Hematopoietic multipotent progenitor cell (in vitro differentiated cells): ENCODE measurements around the gene IFNA2. TPM values are rescaled to one million over a fixed set of nuclear protein-coding genes. Genes with fewer than 3 reads are reported as not detected.
"Not testable (repeated sequence)": the region's sequence is repeated elsewhere in the genome, so short reads cannot be mapped to it uniquely, and the experiment has no call there.

Experiments
- DNase-seq, 3 donors: peaks; one replicate each; pipeline ENCODE4 v3.0.0-alpha.2; 2011 to 2015; ENCODE audit warnings: low read depth in 2 of 3, low spot score in 2 of 3
- total RNA-seq: library from RNA; depleted of rRNA; stranded (reverse); fragments of >200 nt; gene quantifications from one replicate; pipeline ENCODE4 v1.2.3, GENCODE V29; 2012

Gene IFNA2
- not detected for total RNA-seq

DNA sequence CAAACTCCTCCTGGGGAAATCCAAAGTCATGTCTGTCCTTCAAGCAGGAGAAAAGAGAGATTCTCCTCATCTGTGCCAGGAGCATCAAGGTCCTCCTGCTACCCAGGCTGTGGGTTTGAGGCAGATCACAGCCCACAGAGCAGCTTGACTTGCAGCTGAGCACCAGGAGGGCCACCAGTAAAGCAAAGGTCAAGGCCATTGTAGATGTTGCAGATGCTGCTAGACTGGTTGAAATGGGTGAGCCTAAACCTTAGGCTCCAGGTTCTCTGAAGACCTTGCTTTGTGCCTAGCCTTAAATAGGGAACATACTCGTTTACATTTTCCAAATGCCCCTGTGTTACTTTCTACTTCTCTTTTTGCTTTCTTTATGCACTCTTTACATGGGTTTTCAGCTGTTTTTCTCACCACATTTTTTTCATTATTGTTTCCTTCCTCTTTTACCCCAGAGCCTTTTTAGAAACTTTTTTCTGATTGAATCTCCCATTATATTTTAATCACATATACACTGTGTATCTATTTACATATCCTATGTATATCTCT is at the start of gene IFNA2:
Gene IFNA2, minus strand, starts transcription at position 268 of the 540 bp plus-strand sequence. Its CDS starts 69 bp downstream, at position 199.
- peak in 2 of 3 donors; percentile 36 to 76 for DNase-seq

DNA sequence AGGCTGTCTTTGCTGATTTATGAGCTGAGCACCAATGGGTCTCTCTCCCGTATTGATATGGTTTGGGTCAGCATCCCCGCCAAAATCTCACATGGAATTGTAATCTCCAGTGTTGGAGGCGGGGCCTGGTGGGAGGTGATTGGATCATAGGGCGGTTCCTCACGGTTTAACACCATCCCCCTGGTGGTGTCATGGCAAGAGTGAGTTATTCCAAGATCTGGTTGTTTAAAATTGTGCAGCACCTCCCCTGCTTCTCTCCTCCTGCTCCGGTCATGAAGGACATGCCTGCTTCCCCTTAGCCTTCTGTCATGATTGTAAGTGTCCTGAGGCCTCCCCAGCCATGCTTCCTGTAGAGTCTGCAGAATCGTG is 49.8 kb upstream of the IFNA2 start:
- DNase-seq, result not testable (repeated sequence)

GRCh38 chr9:21434202-21435014 is 49.2 kb upstream of the IFNA2 start:
- peak in 2 of 3 donors; percentile 50 to 84 for DNase-seq

DNA sequence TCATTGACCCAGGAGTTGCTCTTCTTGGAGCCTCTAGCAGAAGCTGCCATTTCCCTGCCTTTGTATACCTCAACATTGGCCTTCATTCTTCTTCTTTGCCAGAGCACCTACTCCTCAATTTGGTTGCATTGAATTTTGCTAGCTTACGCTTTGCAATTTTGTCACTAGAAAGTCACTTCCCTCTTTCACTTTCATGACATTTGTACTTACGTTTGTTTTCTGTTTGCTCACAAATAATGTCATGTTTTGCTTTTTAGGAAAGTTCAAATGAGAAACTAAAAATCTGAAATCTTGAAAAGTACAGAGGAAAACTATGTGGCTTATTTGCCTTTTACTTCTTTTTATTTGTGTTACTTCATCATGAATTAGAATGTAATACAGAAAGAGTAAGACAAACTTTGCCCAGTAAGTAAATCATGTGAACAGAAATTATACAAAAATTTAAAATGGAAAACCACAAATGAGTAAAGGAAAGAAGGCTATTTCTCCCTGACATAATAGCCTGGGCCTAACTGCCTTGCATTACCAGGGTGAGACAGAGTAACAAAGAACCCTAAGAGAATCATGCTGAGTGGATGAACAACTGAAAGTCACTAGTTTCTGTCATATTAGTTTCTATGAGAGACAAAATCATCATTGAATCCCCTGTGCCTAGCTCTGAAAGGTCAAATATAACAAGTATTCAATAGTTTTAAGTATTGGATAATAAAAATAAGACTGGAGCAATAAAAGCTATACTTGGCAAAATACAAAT is 47.7 kb upstream of the IFNA2 start:
- peak in 1 of 3 donors; percentile 37 for DNase-seq

DNA sequence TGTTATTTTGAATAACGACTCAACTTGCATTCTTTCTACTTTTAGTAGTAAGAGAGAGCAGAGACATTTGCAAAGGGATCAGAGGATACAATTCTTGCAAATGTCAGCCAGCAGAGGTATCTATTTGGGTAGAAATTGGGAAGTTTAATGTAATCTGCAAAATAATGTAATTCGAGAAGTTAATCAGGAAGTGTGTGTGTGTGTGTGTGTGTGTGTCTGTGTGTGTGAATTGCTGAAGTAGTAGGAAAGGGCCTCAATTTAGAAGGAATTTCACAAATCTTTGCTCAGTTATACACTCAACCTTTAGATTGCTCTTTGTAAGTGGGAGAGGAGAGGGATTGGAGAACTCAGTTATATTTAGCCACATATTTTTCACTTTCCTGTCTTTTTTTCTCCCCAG is 44.0 kb upstream of the IFNA2 start:
- peak in 1 of 3 donors; percentile 25 for DNase-seq

- no peak for DNase-seq
Observed at GRCh38 chr9:21428235-21428634, 43.0 kb upstream of the IFNA2 start.

DNA sequence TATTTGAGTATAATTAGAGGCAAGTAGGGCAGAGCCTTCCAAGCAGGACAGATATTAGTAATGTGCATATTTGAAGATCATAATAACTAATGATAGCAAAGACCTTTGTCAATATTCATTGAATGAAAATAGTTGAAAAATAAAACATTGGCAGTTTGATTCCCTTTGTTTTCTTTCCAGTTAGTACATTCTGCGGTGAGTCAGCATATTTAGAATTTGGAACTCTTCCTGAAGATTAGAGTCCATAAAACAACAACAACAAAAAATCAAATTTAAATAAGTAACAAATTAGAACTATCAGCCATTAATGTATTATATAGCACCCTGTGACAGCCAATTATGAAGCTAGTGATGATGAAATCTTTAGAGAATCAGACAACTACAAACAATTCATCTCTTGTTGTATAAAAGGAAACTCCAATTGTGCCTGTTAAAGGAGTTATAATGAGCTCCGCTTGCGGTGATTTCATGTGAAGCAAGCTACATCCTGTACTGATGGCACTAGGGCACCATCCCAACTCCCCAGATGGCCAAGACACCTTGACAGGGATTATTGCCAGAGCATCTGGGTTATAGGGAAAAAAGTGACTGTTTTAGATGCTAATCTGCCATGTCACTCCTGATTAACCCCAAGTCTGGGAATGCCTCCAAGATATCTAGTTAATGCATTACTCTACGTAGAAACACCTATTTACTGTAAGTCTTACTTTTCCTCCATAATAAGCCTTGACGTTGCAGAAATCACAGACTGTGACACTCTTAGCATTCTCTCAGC is 30.5 kb upstream of the IFNA2 start:
- no peak for DNase-seq

DNA sequence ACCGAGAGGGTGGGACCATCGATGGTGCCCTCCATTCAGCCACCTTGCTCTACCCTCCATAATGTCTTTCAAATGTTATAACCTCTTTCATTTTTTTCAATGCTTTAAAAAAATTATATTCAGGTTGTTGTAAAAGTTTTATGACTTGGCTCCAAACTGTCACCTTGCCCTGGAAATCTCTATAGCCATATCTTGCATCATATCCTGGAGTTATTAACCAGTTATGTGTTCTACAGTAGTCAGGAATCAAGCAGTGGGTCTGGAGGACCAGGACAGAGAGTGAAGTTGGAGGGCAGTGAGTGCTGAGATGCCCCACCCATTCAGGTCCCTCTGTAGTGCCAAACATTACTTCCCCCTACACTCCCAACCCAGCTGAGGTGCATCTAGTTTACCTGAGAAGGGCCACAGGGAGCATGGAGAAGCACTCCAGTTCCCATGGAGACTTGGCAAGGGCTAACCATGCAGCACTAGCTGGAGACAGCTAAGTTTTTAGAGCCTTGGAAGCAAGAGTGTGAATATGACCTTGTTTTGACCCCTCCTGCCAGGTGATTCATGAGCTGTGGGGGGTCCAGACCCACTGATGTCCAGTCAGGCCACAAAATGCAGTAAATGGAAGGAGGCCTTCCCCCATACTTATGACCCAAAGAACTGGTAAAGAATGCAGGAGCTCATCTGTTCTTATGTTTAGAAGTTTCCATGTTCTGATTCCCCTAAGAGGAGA is 29.2 kb upstream of the IFNA2 start:
- no peak for DNase-seq

- DNase-seq, result no peak
Observed at GRCh38 chr9:21413624-21414023, 28.4 kb upstream of the IFNA2 start.

DNA sequence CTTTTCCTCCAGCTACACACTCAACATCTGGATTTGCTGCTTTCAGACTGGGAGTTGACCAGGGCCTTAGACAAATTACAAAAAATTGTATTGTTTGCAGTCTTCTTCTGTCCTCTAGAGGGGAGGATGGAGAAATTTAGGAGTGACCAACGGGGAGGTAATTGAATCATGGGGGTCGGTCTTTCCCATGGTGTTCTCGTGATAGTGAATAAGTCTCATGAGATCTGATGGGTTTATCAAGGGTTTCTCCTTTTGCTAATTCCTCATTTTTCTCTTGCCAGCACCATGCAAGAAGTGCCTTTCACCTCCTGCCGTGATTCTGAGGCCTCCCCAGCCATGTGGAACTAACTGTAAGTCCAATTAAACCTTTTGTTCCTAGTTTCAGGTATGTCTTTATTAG is 28.0 kb upstream of the IFNA2 start:
- DNase-seq, result no peak

GRCh38 chr9:21412107-21412506 is 26.9 kb upstream of the IFNA2 start:
- DNase-seq, result no peak

GRCh38 chr9:21408817-21409216 is 23.6 kb upstream of the IFNA2 start, which contains the start of gene IFNA8:
Gene IFNA8 (plus strand): TSS chr9:21409117. CDS start chr9:21409177, 60 bp downstream.
- DNase-seq, result no peak

- no peak for DNase-seq
Observed at GRCh38 chr9:21404146-21404545, 18.9 kb upstream of the IFNA2 start.

DNA sequence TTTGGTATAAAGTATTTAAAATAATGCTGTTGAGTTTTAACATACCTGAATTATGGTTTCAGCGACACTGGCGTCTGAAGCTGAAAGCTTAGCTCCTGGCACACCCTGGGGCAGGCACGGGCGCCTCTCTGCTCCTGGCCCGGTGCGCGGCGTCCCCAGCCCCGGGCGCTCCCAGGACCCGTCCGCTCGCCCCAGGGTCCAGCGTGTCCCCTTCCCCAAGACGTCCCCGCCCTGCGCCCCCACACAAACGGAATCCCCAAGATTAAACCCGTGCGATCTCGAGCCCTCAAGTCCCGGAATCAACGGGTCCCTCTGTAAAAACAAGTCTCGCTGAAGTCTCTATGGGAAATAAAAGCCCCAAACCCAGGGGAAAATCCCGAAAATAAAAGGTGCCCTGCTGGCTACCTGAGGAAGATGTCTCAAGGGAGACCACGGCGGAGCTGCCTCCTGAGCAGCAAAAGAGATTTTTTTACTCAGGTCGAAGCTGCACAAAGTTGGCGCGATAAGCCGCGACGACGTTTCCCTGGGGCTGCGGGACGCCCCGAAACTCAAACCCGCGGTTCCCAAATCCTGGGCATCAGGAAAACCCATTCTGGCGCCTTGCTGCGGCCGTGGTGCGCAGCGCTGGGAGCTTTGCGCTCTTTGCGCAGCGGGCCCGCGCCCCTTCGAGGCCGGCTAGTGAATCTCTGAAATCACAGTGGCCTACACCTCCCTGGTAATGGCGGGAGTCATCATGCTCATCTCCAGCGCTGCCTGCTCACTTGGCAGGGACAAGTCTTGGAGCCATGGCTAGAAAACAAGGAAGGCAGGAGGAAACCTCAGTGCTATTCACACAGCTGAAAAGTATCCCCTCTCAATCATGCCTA is 17.4 kb upstream of the IFNA2 start:
- peak in 1 of 3 donors; percentile 21 for DNase-seq

GRCh38 chr9:21399956-21400355 is 14.8 kb upstream of the IFNA2 start:
- peak in 1 of 3 donors; percentile 42 for DNase-seq

- DNase-seq, result no peak
Observed at GRCh38 chr9:21398955-21399489, 13.8 kb upstream of the IFNA2 start.

DNA sequence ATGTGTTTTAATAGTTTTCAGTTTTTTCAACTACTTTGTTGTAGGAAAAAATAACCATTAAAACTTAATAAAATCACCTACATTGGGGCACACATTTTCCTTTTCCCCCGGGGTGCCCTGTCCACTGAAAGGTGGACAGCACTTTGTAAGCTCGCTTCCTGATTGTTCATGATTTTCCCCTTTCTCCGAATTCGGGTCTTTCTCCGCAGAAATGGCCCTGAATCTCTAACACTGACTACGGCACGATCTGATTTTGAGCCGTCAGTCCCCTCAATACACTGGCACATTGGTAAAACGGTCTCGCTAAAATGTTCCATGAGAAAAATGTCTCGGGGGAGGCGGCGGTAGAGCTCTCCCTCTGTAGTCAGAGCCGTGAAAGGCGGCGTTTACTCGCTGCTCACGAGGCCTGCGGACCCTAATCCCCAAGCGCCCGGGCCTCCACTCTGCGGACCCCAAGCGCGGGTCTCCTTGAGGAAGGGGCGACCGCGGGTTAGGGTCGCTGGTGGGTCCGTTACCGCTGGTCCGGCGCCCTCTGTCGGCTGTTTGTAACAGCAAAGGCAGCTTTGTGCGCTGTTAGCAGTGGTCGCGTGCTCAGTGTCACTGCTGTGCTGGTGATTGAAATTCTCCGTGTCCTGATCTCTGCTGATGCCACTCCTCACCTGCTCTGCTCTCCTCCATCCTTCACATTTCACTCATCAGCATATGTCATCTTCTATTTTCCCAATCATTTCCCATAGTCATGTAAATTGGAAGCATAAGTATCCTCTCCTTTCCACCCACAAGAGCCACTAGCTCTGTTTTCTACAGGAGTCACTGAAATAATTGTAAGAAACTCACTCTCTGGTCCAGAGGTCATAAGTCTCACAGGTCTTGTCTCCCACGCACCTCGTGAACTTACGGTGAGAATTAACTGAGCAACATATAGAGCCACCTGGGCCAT is 10.8 kb upstream of the IFNA2 start:
- DNase-seq, result peak; percentile 35 to 62 (median 54)

DNA sequence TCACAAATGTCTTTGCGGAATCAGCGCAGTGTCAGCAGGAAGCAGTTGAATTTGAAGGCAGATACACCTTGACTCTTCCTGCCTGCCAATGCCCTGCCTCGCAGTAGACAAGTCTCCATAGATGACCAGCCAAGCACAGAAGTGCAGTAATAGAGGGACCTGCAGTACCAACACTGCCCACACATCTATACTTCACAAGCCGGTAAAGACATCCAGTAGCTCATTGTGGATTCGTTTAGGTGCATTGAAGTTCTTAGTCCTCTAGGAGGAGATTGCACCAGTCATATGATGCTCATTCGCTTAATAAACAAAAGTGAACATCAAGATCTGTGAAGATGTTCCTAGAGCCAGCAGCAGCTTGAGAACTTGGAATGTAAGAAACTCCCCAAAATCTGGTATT is 7.1 kb upstream of the IFNA2 start:
- peak in 2 of 3 donors; percentile 37 to 66 for DNase-seq
